Tibial nerve (tissue), 4 donors: Measurements from ENCODE around the gene KCNH1. TPM values are rescaled to one million over a fixed set of nuclear protein-coding genes. Genes with fewer than 3 reads are reported as not detected.

Source experiments
- DNase-seq, 2 donors: peaks; one replicate each; pipeline ENCODE4 v3.0.0-alpha.2; 2019; ENCODE audit warnings: low spot score in 2 of 2
- H3K27ac ChIP-seq, 4 donors: fragments of 200-600 bp; sonication (generic) in 3 of 4; one replicate each; pipeline ENCODE4 v1.5.1; 2017 to 2019; ENCODE audit warnings: mild to moderate bottlenecking in 1 of 4
- H3K27me3 ChIP-seq, 2 donors: fragments of 200-600 bp; sonication (generic) in 1 of 2; one replicate each; pipeline versions ENCODE4 v1.5.1 to v1.6.0; 2017 to 2019
- H3K36me3 ChIP-seq, 3 donors: fragments of 200-600 bp; sonication (generic); one replicate each; pipeline ENCODE4 v1.5.1; 2018 to 2019
- H3K4me1 ChIP-seq, 4 donors: fragments of 200-600 bp; sonication (generic) in 3 of 4; one replicate each; pipeline ENCODE4 v1.5.1; 2017 to 2019
- H3K4me3 ChIP-seq, 4 donors: fragments of 200-600 bp; sonication (generic) in 3 of 4; one replicate each; pipeline ENCODE4 v1.5.1; 2017 to 2019; ENCODE audit warnings: mild to moderate bottlenecking in 1 of 4, moderate library complexity in 1 of 4
- H3K9me3 ChIP-seq, 4 donors: fragments of 200-600 bp; sonication (generic) in 3 of 4; one replicate each; pipeline ENCODE4 v1.5.1; 2017 to 2019
- EP300 ChIP-seq, 2 donors: sonication (generic); formaldehyde crosslinking; IDR thresholded peaks; one replicate each; pipeline ENCODE4 v1.6.1; 2017; ENCODE audit warnings: antibody characterized with exemption in 2 of 2, mild to moderate bottlenecking in 1 of 2
- POLR2A ChIP-seq, 2 donors: fragments of 450-650 bp; IDR thresholded peaks; one replicate each; pipeline ENCODE4 v1.6.1; 2017; ENCODE audit warnings: antibody characterized with exemption in 2 of 2, mild to moderate bottlenecking in 2 of 2, moderate library complexity in 2 of 2
- WGBS, 2 donors: methylation state at CpG; one replicate each; pipeline ENCODE4 v1.1.5; 2018; 5-methylcytosine and 5-hydroxymethylcytosine counted together
- total RNA-seq, 4 donors: library from RNA; depleted of rRNA; stranded (reverse); fragments of >200 nt; gene quantifications; one replicate each; pipeline ENCODE4 v1.1.0, GENCODE V29; 2016
- TF ChIP-seq, protein P1 (sequence below), 5 experiments: fragments of 200-600 bp in 3 of 5; fragments of 450-650 bp in 2 of 5; sonication (generic) in 3 of 5; IDR thresholded peaks; one replicate each; pipeline ENCODE4 v1.5.1; 2016 to 2019; ENCODE audit warnings: antibody characterized with exemption in 5 of 5, mild to moderate bottlenecking in 3 of 5, moderate library complexity in 2 of 5

The KCNH1 gene
- total RNA-seq, 4 donors from 2014 or later, result 1.9 to 10.0 (median 3.6) TPM

DNA sequence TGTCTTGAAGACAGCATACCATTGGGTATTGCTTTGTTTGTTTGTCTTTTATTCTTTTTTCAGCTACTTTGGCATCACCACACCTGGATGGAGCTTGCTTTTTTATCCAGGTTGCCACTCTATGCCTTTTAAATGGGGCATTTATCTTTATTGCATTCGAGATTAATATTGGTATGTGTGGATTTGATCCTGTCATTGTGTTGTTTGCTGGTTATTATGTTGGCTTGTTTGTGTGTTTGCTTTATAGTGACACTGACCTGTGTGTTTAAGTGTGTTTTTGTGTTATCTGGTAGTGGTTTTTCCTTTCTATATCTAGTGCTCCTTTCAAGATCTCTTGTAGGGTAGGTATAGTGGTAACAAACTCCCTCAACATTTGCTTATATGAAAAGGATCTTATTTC, 24.9 kb upstream of the KCNH1 start:
- no peaks in the 10 kb centered on the region for H3K36me3 ChIP-seq
- no peaks in the 10 kb centered on the region for H3K4me1 ChIP-seq
- peaks cover 0 to 34% (median 0%) of the 10 kb centered on the region in 4 donors for H3K9me3 ChIP-seq
- H3K27me3 ChIP-seq, result no peaks in the 10 kb centered on the region
- 92 to 97% methylated on average over 1 of the region's 1 CpG for WGBS, 2 donors
- no peak for DNase-seq
- no peak overlapping the region for H3K27ac ChIP-seq
- TF ChIP-seq, protein P1, sequence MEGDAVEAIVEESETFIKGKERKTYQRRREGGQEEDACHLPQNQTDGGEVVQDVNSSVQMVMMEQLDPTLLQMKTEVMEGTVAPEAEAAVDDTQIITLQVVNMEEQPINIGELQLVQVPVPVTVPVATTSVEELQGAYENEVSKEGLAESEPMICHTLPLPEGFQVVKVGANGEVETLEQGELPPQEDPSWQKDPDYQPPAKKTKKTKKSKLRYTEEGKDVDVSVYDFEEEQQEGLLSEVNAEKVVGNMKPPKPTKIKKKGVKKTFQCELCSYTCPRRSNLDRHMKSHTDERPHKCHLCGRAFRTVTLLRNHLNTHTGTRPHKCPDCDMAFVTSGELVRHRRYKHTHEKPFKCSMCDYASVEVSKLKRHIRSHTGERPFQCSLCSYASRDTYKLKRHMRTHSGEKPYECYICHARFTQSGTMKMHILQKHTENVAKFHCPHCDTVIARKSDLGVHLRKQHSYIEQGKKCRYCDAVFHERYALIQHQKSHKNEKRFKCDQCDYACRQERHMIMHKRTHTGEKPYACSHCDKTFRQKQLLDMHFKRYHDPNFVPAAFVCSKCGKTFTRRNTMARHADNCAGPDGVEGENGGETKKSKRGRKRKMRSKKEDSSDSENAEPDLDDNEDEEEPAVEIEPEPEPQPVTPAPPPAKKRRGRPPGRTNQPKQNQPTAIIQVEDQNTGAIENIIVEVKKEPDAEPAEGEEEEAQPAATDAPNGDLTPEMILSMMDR (IDR thresholded peaks at IDR 0.05), result no peak
- no peak for TF ChIP-seq EP300 (IDR thresholded peaks at IDR 0.05)
- no peak for TF ChIP-seq POLR2A (IDR thresholded peaks at IDR 0.05)
- no peak overlapping the region for H3K4me3 ChIP-seq

DNA sequence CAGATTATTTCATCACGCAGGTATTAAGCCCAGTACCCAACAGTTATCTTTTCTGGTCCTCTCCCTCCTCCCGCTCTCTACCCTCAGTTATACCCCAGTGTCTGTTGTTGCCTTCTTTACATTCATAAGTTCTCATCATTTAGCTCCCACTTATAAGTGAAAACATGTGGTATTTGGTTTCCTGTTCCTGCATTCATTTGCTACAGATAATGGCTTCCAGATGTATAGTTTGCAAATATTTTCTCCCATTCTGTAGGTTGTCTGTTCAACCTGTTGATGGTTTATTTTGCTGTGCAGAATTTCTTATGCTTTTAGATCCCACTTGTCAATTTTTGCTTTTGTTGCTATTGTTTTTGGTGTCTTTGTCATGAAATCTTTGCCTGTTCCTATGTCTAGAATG, 21.1 kb upstream of the KCNH1 start:
- Histone ChIP-seq H3K27ac (no peak overlapping the region), H3K4me1 (no peaks in the 10 kb centered on the region), H3K27me3 (no peaks in the 10 kb centered on the region), H3K36me3 (no peaks in the 10 kb centered on the region), H3K9me3 (peaks cover 0 to 24% (median 0%) of the 10 kb centered on the region in 4 donors), H3K4me3 (no peak overlapping the region)
- no peak for DNase-seq
- TF ChIP-seq POLR2A (IDR thresholded peaks at IDR 0.05) (no peak), EP300 (IDR thresholded peaks at IDR 0.05) (no peak)
- TF ChIP-seq, protein P1 (IDR thresholded peaks at IDR 0.05), result no peak
- 57 to 64% methylated on average over 2 of the region's 2 CpGs for WGBS, 2 donors

- TF ChIP-seq, protein P1 (IDR thresholded peaks at IDR 0.05), result no peak
- TF ChIP-seq EP300 (IDR thresholded peaks at IDR 0.05) (no peak), POLR2A (IDR thresholded peaks at IDR 0.05) (no peak)
- DNase-seq, result no peak
- Histone ChIP-seq H3K27me3 (no peaks in the 10 kb centered on the region), H3K4me1 (no peaks in the 10 kb centered on the region), H3K9me3 (peaks cover 0 to 19% (median 0%) of the 10 kb centered on the region in 4 donors), H3K27ac (no peak overlapping the region), H3K36me3 (no peaks in the 10 kb centered on the region), H3K4me3 (no peak overlapping the region)
- WGBS, 2 donors, result 36 to 45% methylated on average over 1 of the region's 1 CpG
These were observed 20.0 kb upstream of the KCNH1 start for GRCh38 chr1:211153932-211154331.

- no peak for DNase-seq
- H3K27me3 ChIP-seq, result peaks cover 0 to 1% of the 10 kb centered on the region in 2 donors
- TF ChIP-seq EP300 (IDR thresholded peaks at IDR 0.05), result no peak
- TF ChIP-seq POLR2A (IDR thresholded peaks at IDR 0.05), result no peak
- TF ChIP-seq, protein P1 (IDR thresholded peaks at IDR 0.05), result no peak
- H3K4me1 ChIP-seq, result no peaks in the 10 kb centered on the region
- no peaks in the 10 kb centered on the region for H3K36me3 ChIP-seq
- H3K27ac ChIP-seq, result no peak overlapping the region
- no peak overlapping the region for H3K4me3 ChIP-seq
- H3K9me3 ChIP-seq, result peaks cover 0 to 3% (median 0%) of the 10 kb centered on the region in 4 donors
- 71 to 80% methylated on average over 5 of the region's 5 CpGs for WGBS, 2 donors
These were observed 14.4 kb upstream of the KCNH1 start for GRCh38 chr1:211148366-211148765.

DNA sequence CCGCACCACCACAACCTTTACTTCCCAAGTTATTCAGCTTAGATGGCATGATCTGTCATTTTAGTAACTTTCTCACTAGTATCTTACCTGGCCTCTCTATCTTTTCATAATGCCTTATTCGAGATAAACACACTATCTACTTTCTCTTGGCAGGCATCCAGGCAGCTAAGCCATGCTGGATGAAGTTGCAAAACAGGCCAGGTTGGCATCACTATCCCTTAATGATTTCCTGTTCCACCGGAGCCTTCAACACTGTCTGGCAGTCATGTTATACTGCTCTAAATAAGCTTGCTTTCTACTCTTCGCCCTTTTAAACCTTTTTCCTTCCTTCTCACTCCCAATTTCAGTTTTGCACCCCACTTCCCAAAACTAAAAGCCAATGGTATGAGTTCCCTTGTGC, 12.0 kb upstream of the KCNH1 start:
- DNase-seq, result no peak
- Histone ChIP-seq H3K36me3 (no peaks in the 10 kb centered on the region), H3K4me3 (no peak overlapping the region), H3K27ac (no peak overlapping the region), H3K27me3 (peaks cover 0 to 3% of the 10 kb centered on the region in 2 donors), H3K4me1 (no peaks in the 10 kb centered on the region), H3K9me3 (peaks cover 0 to 3% (median 0%) of the 10 kb centered on the region in 4 donors)
- 65 to 71% methylated on average over 4 of the region's 4 CpGs for WGBS, 2 donors
- TF ChIP-seq, protein P1 (IDR thresholded peaks at IDR 0.05), result no peak
- no peak for TF ChIP-seq POLR2A (IDR thresholded peaks at IDR 0.05)
- no peak for TF ChIP-seq EP300 (IDR thresholded peaks at IDR 0.05)
